Activated CD4-positive, alpha-beta T cell treated with anti-CD3 and anti-CD28 coated beads, Interleukin-2, amount 10 ng/mL, durations not matched to agents 7 days and 5 days (primary cell): Measurements from ENCODE around the gene CYCS. TPM values are rescaled to one million over a fixed set of nuclear protein-coding genes. Genes with fewer than 3 reads are reported as not detected.
"Not testable (repeated sequence)": the region's sequence is repeated elsewhere in the genome, so short reads cannot be mapped to it uniquely, and the experiment has no call there.

ENCODE experiments used
- CTCF ChIA-PET: fragments of 350-600 bp; sonication (Branson Sonifier 250); formaldehyde crosslinking; loops from one replicate; lab custom pipeline; 2021; ENCODE audit warnings: antibody characterized with exemption; lab: Charles Lee
- POLR2A ChIA-PET: fragments of 350-600 bp; sonication (Branson Sonifier 250); formaldehyde crosslinking; loops from one replicate; lab custom pipeline; 2021; ENCODE audit warnings: antibody characterized with exemption; lab: Charles Lee
- DNase-seq: peaks from one replicate; pipeline ENCODE4 v3.0.0-alpha.2; 2020
- H3K27ac Mint-ChIP-seq: one replicate; pipeline ENCODE4 v1.8.0; 2021; ENCODE audit warnings: mild to moderate bottlenecking, moderate library complexity, mixed read lengths
- H3K27me3 Mint-ChIP-seq: one replicate; pipeline ENCODE4 v1.8.0; 2021; ENCODE audit warnings: mixed read lengths
- H3K36me3 Mint-ChIP-seq: one replicate; pipeline ENCODE4 v1.8.0; 2021; ENCODE audit warnings: low read depth, mixed read lengths
- H3K4me1 Mint-ChIP-seq: one replicate; pipeline ENCODE4 v1.8.0; 2021; ENCODE audit warnings: mixed read lengths
- H3K4me3 Mint-ChIP-seq: one replicate; pipeline ENCODE4 v1.8.0; 2021; ENCODE audit warnings: mild to moderate bottlenecking, moderate library complexity, mixed read lengths
- H3K9me3 Mint-ChIP-seq: one replicate; pipeline ENCODE4 v1.8.0; 2021; ENCODE audit warnings: mixed read lengths
- total RNA-seq, 2 experiments: library from RNA; stranded (reverse); gene quantifications; one replicate each; pipeline ENCODE4 v1.2.3, GENCODE V29; 2021

Gene CYCS
- total RNA-seq, 2 experiments from 2014 or later: 96.1 to 108 TPM

GRCh38 chr7:25084821-25085220, 40.2 kb downstream of the CYCS start:
- H3K9me3 Mint-ChIP-seq: no peaks in the 10 kb centered on the region
- no peak overlapping the region for H3K27ac Mint-ChIP-seq
- H3K27me3 Mint-ChIP-seq: peaks cover 5% of the 10 kb centered on the region
- no peaks in the 10 kb centered on the region for H3K4me1 Mint-ChIP-seq
- no peak overlapping the region for H3K4me3 Mint-ChIP-seq
- POLR2A ChIA-PET: no interaction called here
- DNase-seq: no peak
- CTCF ChIA-PET: interaction anchor here (0.7 to 1.0 kb wide), 2 partner anchors 10 to 11 kb away, joined by 3 read pairs; no protein-coding TSS in a partner anchor
- H3K36me3 Mint-ChIP-seq: no peaks in the 10 kb centered on the region

- no peaks in the 10 kb centered on the region for H3K4me1 Mint-ChIP-seq
- no peak for DNase-seq
- ChIA-PET POLR2A (no interaction called here), CTCF (no interaction called here)
- no peaks in the 10 kb centered on the region for H3K9me3 Mint-ChIP-seq
- no peak overlapping the region for H3K27ac Mint-ChIP-seq
- no peak overlapping the region for H3K4me3 Mint-ChIP-seq
- H3K27me3 Mint-ChIP-seq: peaks cover 8% of the 10 kb centered on the region
- no peaks in the 10 kb centered on the region for H3K36me3 Mint-ChIP-seq
Measured at GRCh38 chr7:25083201-25083600, 41.9 kb downstream of the CYCS start.

GRCh38 chr7:25082041-25082440, 43.0 kb downstream of the CYCS start:
- POLR2A ChIA-PET, H3K36me3 Mint-ChIP-seq, H3K9me3 Mint-ChIP-seq, H3K27ac Mint-ChIP-seq, H3K4me1 Mint-ChIP-seq, H3K4me3 Mint-ChIP-seq, DNase-seq: not testable (repeated sequence)
- CTCF ChIA-PET: interaction anchor here (1.0 kb wide), 1 partner anchor 11 kb away, joined by 3 read pairs; no protein-coding TSS in a partner anchor
- peaks cover 15% of the 10 kb centered on the region for H3K27me3 Mint-ChIP-seq

GRCh38 chr7:25077096-25077495, 48.0 kb downstream of the CYCS start:
- Mint-ChIP-seq H3K4me1 (peaks cover 9% of the 10 kb centered on the region), H3K4me3 (no peak overlapping the region), H3K27me3 (peaks cover 10% of the 10 kb centered on the region), H3K27ac (no peak overlapping the region), H3K9me3 (no peaks in the 10 kb centered on the region), H3K36me3 (no peaks in the 10 kb centered on the region)
- no peak for DNase-seq
- ChIA-PET CTCF (interaction anchor here (0.6 to 1.7 kb wide), 5 partner anchors 17 to 847 kb away, joined by 3 to 5 read pairs (median 4); no protein-coding TSS in a partner anchor), POLR2A (no interaction called here)

- H3K9me3 Mint-ChIP-seq: no peaks in the 10 kb centered on the region
- H3K4me3 Mint-ChIP-seq: no peak overlapping the region
- H3K4me1 Mint-ChIP-seq: peaks cover 9% of the 10 kb centered on the region
- ChIA-PET CTCF (interaction anchor here (0.8 to 1.7 kb wide), 4 partner anchors 13 to 263 kb away, joined by 3 to 5 read pairs (median 4); no protein-coding TSS in a partner anchor), POLR2A (no interaction called here)
- no peak overlapping the region for H3K27ac Mint-ChIP-seq
- DNase-seq: no peak
- H3K27me3 Mint-ChIP-seq: peaks cover 10% of the 10 kb centered on the region
- H3K36me3 Mint-ChIP-seq: no peaks in the 10 kb centered on the region
Measured at GRCh38 chr7:25075459-25075858, 49.6 kb downstream of the CYCS start.

DNA sequence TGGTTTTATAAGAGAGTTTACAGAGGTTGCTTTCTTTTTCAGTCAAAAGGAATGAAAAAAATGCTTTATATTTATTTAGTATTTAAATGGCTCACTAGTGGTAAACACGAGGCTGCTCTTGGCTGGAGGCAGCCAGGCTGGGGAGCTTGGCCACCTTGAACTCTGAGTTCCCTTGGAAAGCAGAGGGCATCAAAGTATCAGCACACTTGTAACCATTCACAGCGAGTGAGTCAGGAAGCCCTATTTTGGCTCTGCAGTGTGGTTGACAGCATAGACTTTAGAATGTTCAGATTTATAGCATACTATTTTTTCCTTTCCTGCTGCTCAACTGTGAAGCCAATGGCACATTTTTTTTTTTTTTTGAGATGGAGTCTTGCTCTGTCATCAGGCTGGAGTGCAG, 51.6 kb downstream of the CYCS start:
- no peak for DNase-seq
- ChIA-PET CTCF (interaction anchor here (1.1 to 1.5 kb wide), 3 partner anchors 11 to 253 kb away, joined by 3 to 4 read pairs (median 3); no protein-coding TSS in a partner anchor), POLR2A (interaction anchor here (0.6 kb wide), 1 partner anchor 182 kb away, joined by 3 read pairs; no protein-coding TSS in a partner anchor)
- Mint-ChIP-seq H3K9me3 (no peaks in the 10 kb centered on the region), H3K36me3 (no peaks in the 10 kb centered on the region), H3K27ac (no peak overlapping the region), H3K27me3 (peaks cover 8% of the 10 kb centered on the region), H3K4me1 (peaks cover 26% of the 10 kb centered on the region), H3K4me3 (no peak overlapping the region)

Other genes with a start within 250 kb of the CYCS start
- 10 to 100 TPM; 77.5 to 77.9 TPM for gene OSBPL3, start 145.1 kb downstream of the CYCS start, total RNA-seq
- not detected for gene NPVF, start 103.2 kb upstream of the CYCS start, total RNA-seq